Esophagus squamous epithelium (tissue), 5 donors: ENCODE data around the gene NOC4L. TPM values are rescaled to one million over a fixed set of nuclear protein-coding genes. Genes with fewer than 3 reads are reported as not detected.

Source experiments
- DNase-seq: peaks from one replicate; lab custom pipeline; 2025; lab: John Stamatoyannopoulos, UW
- H3K27ac ChIP-seq, 4 donors: fragments of 200-600 bp; sonication (generic); one replicate each; pipeline ENCODE4 v1.5.1; 2016 to 2019; ENCODE audit warnings: mild to moderate bottlenecking in 1 of 4
- H3K27me3 ChIP-seq, 4 donors: fragments of 200-600 bp; sonication (generic); 1 replicate in 3 of 4; 2 replicates in 1 of 4; pipeline versions ENCODE4 v1.5.1 to v1.6.0; 2017 to 2021; ENCODE audit warnings: antibody characterized with exemption in 1 of 4
- H3K36me3 ChIP-seq, 3 donors: fragments of 200-600 bp; sonication (generic); one replicate each; pipeline ENCODE4 v1.5.1; 2016 to 2019
- H3K4me1 ChIP-seq, 3 donors: fragments of 200-600 bp; sonication (generic); one replicate each; pipeline ENCODE4 v1.5.1; 2017 to 2019
- H3K4me3 ChIP-seq, 4 donors: fragments of 200-600 bp; sonication (generic); 1 replicate in 3 of 4; 2 replicates in 1 of 4; pipeline ENCODE4 v1.5.1; 2016 to 2019; ENCODE audit warnings: mild to moderate bottlenecking in 2 of 4, moderate library complexity in 1 of 4
- H3K9me3 ChIP-seq, 3 donors: fragments of 200-600 bp; sonication (generic); one replicate each; pipeline ENCODE4 v1.5.1; 2016 to 2019
- CTCF ChIP-seq, 6 experiments: fragments of 450-650 bp in 4 of 6; fragments of 200-600 bp in 2 of 6; sonication (generic) in 2 of 6; IDR thresholded peaks; one replicate each; pipeline ENCODE4 v1.5.1; 2016 to 2019; ENCODE audit warnings: antibody characterized with exemption in 6 of 6, mild to moderate bottlenecking in 4 of 6, moderate library complexity in 4 of 6
- POLR2A ChIP-seq, 4 donors: fragments of 450-650 bp; IDR thresholded peaks; one replicate each; pipeline ENCODE4 v1.6.1; 2017; ENCODE audit warnings: antibody characterized with exemption in 4 of 4, mild to moderate bottlenecking in 4 of 4, moderate library complexity in 3 of 4
- WGBS, 2 donors: methylation state at CpG; one replicate each; pipeline ENCODE4 v1.1.5; 2018; 5-methylcytosine and 5-hydroxymethylcytosine counted together
- intact Hi-C: fragments of 100-400 bp; cut with DNase I; formaldehyde crosslinking; loops from one replicate; pipeline ENCODE4 v1.15.0; 2022
- total RNA-seq, 4 donors: library from RNA; depleted of rRNA; stranded (reverse); fragments of >200 nt; gene quantifications; one replicate each; pipeline ENCODE4 v1.1.0, GENCODE V29; 2016
- donor health status: DM: yes; HTN: yes; CAD: no.

Gene NOC4L
- total RNA-seq, 4 donors from 2014 or later, result 9.6 to 12.1 (median 11.1) TPM

- Histone ChIP-seq H3K4me1 (peaks cover 0 to 30% (median 0%) of the 10 kb centered on the region in 3 donors), H3K9me3 (no peaks in the 10 kb centered on the region), H3K4me3 (no peak overlapping the region), H3K36me3 (no peaks in the 10 kb centered on the region), H3K27ac (no peak overlapping the region), H3K27me3 (peaks cover 0 to 100% (median 3%) of the 10 kb centered on the region in 4 donors)
- 38 to 80% methylated on average over 1 to 4 of the region's 15 CpGs for whole genome bisulfite sequencing, 2 donors
- intact Hi-C loops, result no loop called here
- TF ChIP-seq POLR2A (IDR thresholded peaks at IDR 0.05) (no peak), CTCF (IDR thresholded peaks at IDR 0.05) (no peak)
- DNase-seq, result no peak
Measured at GRCh38 chr12:132172619-132173018, 28.4 kb downstream of the NOC4L start.

GRCh38 chr12:132173135-132174014 is 29.1 kb downstream of the NOC4L start:
- no peak overlapping the region for H3K27ac ChIP-seq
- H3K9me3 ChIP-seq, result no peaks in the 10 kb centered on the region
- no peaks in the 10 kb centered on the region for H3K36me3 ChIP-seq
- TF ChIP-seq POLR2A (IDR thresholded peaks at IDR 0.05) (no peak), CTCF (IDR thresholded peaks at IDR 0.05) (no peak)
- intact Hi-C loops, result no loop called here
- DNase-seq, result no peak
- no peak overlapping the region for H3K4me3 ChIP-seq
- H3K27me3 ChIP-seq, result peaks cover 0 to 100% (median 3%) of the 10 kb centered on the region in 4 donors
- WGBS, 2 donors, result 63 to 72% methylated on average over 16 to 22 of the region's 35 CpGs
- peaks cover 0 to 30% (median 0%) of the 10 kb centered on the region in 3 donors for H3K4me1 ChIP-seq

GRCh38 chr12:132174015-132174838 is 30.0 kb downstream of the NOC4L start:
- Histone ChIP-seq H3K27me3 (peaks cover 0 to 100% (median 5%) of the 10 kb centered on the region in 4 donors), H3K9me3 (no peaks in the 10 kb centered on the region), H3K4me3 (no peak overlapping the region), H3K27ac (no peak overlapping the region), H3K4me1 (peaks cover 0 to 38% (median 0%) of the 10 kb centered on the region in 3 donors), H3K36me3 (no peaks in the 10 kb centered on the region)
- no peak for DNase-seq
- 56 to 59% methylated on average over 6 to 12 of the region's 30 CpGs for WGBS, 2 donors
- intact Hi-C loops, result no loop called here
- no peak for TF ChIP-seq POLR2A (IDR thresholded peaks at IDR 0.05)
- no peak for TF ChIP-seq CTCF (IDR thresholded peaks at IDR 0.05)

GRCh38 chr12:132174839-132175490 is 30.7 kb downstream of the NOC4L start:
- DNase-seq, result no peak
- 41 to 59% methylated on average over 9 to 14 of the region's 25 CpGs for WGBS, 2 donors
- Histone ChIP-seq H3K9me3 (no peaks in the 10 kb centered on the region), H3K27me3 (peaks cover 0 to 100% (median 5%) of the 10 kb centered on the region in 4 donors), H3K27ac (no peak overlapping the region), H3K36me3 (no peaks in the 10 kb centered on the region), H3K4me3 (no peak overlapping the region), H3K4me1 (peaks cover 0 to 33% (median 0%) of the 10 kb centered on the region in 3 donors)
- no peak for TF ChIP-seq CTCF (IDR thresholded peaks at IDR 0.05)
- no peak for TF ChIP-seq POLR2A (IDR thresholded peaks at IDR 0.05)
- intact Hi-C loops, result no loop called here
